Peyer's patch (tissue), 4 donors: Measurements from ENCODE around the gene RHCE.

ENCODE experiments used
- CTCF ChIP-seq, 6 experiments: fragments of 450-650 bp in 4 of 6; fragments of 200-600 bp in 2 of 6; sonication (generic) in 1 of 6; IDR thresholded peaks; one replicate each; pipeline ENCODE4 v1.5.1; 2017 to 2019; ENCODE audit warnings: antibody characterized with exemption in 6 of 6, mild to moderate bottlenecking in 3 of 6, moderate library complexity in 1 of 6
- POLR2A ChIP-seq, 2 donors: fragments of 450-650 bp; IDR thresholded peaks; one replicate each; pipeline ENCODE4 v1.5.1; 2017; ENCODE audit warnings: antibody characterized with exemption in 2 of 2, mild to moderate bottlenecking in 2 of 2, moderate library complexity in 2 of 2

GRCh38 chr1:25462732-25463131 is 42.1 kb upstream of the RHCE start:
- TF ChIP-seq CTCF (IDR thresholded peaks at IDR 0.05) (no peak), POLR2A (IDR thresholded peaks at IDR 0.05) (no peak)
